ENCODE measurements around the gene C1orf87. TPM values are rescaled to one million over a fixed set of nuclear protein-coding genes. Genes with fewer than 3 reads are reported as not detected.

C1orf87 gene
- total and polyA plus RNA-seq, 4 donors: 4.3 to 13.8 (median 7.7) TPM

- Histone ChIP-seq H3K36me3 (ENCODE audit: control insufficient read depth in 4 of 4, insufficient read depth in 4 of 4, low read length in 4 of 4) (no peaks in the 10 kb centered on the region), H3K9me3 (ENCODE audit: control insufficient read depth in 4 of 4, insufficient read depth in 3 of 4, low read length in 3 of 4) (no peaks in the 10 kb centered on the region), H3K27ac (ENCODE audit: low read depth in 1 of 2, low read length in 1 of 2) (no peak overlapping the region), H3K4me1 (ENCODE audit: control insufficient read depth in 5 of 5, insufficient read depth in 5 of 5, low read length in 5 of 5) (no peaks in the 10 kb centered on the region), H3K9ac (ENCODE audit: insufficient read depth in 1 of 2, low read length in 2 of 2) (no peak overlapping the region), H3K4me3 (no peak overlapping the region), H3K27me3 (ENCODE audit: control insufficient read depth in 3 of 3, insufficient read depth in 3 of 3, low read length in 2 of 3) (no peaks in the 10 kb centered on the region)
- DNase-seq: no peak
- ATAC-seq (ENCODE audit: insufficient read depth, low FRiP score): no peak
- 84 to 100% methylated on average over 1 of the region's 1 CpG for WGBS, 2 donors
- no peak for TF ChIP-seq CTCF (IDR thresholded peaks at IDR 0.05; ENCODE audit: control extremely low read depth, extremely low read depth)
Measured at GRCh38 chr1:60113596-60113995, 40.0 kb upstream of the C1orf87 start.

- Histone ChIP-seq H3K4me3 (no peak overlapping the region), H3K4me1 (ENCODE audit: control insufficient read depth in 5 of 5, insufficient read depth in 5 of 5, low read length in 5 of 5) (no peaks in the 10 kb centered on the region), H3K9me3 (ENCODE audit: control insufficient read depth in 4 of 4, insufficient read depth in 3 of 4, low read length in 3 of 4) (no peaks in the 10 kb centered on the region), H3K36me3 (ENCODE audit: control insufficient read depth in 4 of 4, insufficient read depth in 4 of 4, low read length in 4 of 4) (no peaks in the 10 kb centered on the region), H3K27ac (ENCODE audit: low read depth in 1 of 2, low read length in 1 of 2) (no peak overlapping the region), H3K9ac (ENCODE audit: insufficient read depth in 1 of 2, low read length in 2 of 2) (no peak overlapping the region), H3K27me3 (ENCODE audit: control insufficient read depth in 3 of 3, insufficient read depth in 3 of 3, low read length in 2 of 3) (no peaks in the 10 kb centered on the region)
- TF ChIP-seq CTCF (IDR thresholded peaks at IDR 0.05; ENCODE audit: control extremely low read depth, extremely low read depth): no peak
- no peak for ATAC-seq (ENCODE audit: insufficient read depth, low FRiP score)
- WGBS, 2 donors: 97 to 98% methylated on average over 2 of the region's 2 CpGs
- DNase-seq: no peak
Measured at GRCh38 chr1:60113028-60113427, 39.5 kb upstream of the C1orf87 start.

GRCh38 chr1:60111716-60112115 is 38.1 kb upstream of the C1orf87 start:
- 30 to 40% methylated on average over 1 of the region's 1 CpG for WGBS, 2 donors
- DNase-seq (no peak), ATAC-seq (ENCODE audit: insufficient read depth, low FRiP score) (no peak)
- Histone ChIP-seq H3K4me1 (ENCODE audit: control insufficient read depth in 5 of 5, insufficient read depth in 5 of 5, low read length in 5 of 5) (no peaks in the 10 kb centered on the region), H3K27me3 (ENCODE audit: control insufficient read depth in 3 of 3, insufficient read depth in 3 of 3, low read length in 2 of 3) (no peaks in the 10 kb centered on the region), H3K4me3 (no peak overlapping the region), H3K9me3 (ENCODE audit: control insufficient read depth in 4 of 4, insufficient read depth in 3 of 4, low read length in 3 of 4) (no peaks in the 10 kb centered on the region), H3K9ac (ENCODE audit: insufficient read depth in 1 of 2, low read length in 2 of 2) (no peak overlapping the region), H3K36me3 (ENCODE audit: control insufficient read depth in 4 of 4, insufficient read depth in 4 of 4, low read length in 4 of 4) (no peaks in the 10 kb centered on the region), H3K27ac (ENCODE audit: low read depth in 1 of 2, low read length in 1 of 2) (no peak overlapping the region)
- TF ChIP-seq CTCF (IDR thresholded peaks at IDR 0.05; ENCODE audit: control extremely low read depth, extremely low read depth): no peak

- WGBS, 2 donors: 95 to 98% methylated on average over 2 of the region's 2 CpGs
- Histone ChIP-seq H3K27me3 (ENCODE audit: control insufficient read depth in 3 of 3, insufficient read depth in 3 of 3, low read length in 2 of 3) (no peaks in the 10 kb centered on the region), H3K9me3 (ENCODE audit: control insufficient read depth in 4 of 4, insufficient read depth in 3 of 4, low read length in 3 of 4) (no peaks in the 10 kb centered on the region), H3K4me1 (ENCODE audit: control insufficient read depth in 5 of 5, insufficient read depth in 5 of 5, low read length in 5 of 5) (no peaks in the 10 kb centered on the region), H3K27ac (ENCODE audit: low read depth in 1 of 2, low read length in 1 of 2) (no peak overlapping the region), H3K4me3 (no peak overlapping the region), H3K9ac (ENCODE audit: insufficient read depth in 1 of 2, low read length in 2 of 2) (no peak overlapping the region), H3K36me3 (ENCODE audit: control insufficient read depth in 4 of 4, insufficient read depth in 4 of 4, low read length in 4 of 4) (no peaks in the 10 kb centered on the region)
- DNase-seq: no peak
- ATAC-seq (ENCODE audit: insufficient read depth, low FRiP score): no peak
- no peak for TF ChIP-seq CTCF (IDR thresholded peaks at IDR 0.05; ENCODE audit: control extremely low read depth, extremely low read depth)
Measured at GRCh38 chr1:60111118-60111517, 37.5 kb upstream of the C1orf87 start.
